HG03095 (cell line): ENCODE data around the gene ATP9B.

Experiments
- ATAC-seq: cut with Tn5 transposase; IDR thresholded peaks from one replicate; pipeline ENCODE4 v1.9.1; 2021; ENCODE audit warnings: moderate library complexity; ENCODE audit not compliant: unreplicated experiment

The ATP9B gene

GRCh38 chr18:79403723-79404566, 334.8 kb downstream of the ATP9B start:
- no peak for ATAC-seq

DNA sequence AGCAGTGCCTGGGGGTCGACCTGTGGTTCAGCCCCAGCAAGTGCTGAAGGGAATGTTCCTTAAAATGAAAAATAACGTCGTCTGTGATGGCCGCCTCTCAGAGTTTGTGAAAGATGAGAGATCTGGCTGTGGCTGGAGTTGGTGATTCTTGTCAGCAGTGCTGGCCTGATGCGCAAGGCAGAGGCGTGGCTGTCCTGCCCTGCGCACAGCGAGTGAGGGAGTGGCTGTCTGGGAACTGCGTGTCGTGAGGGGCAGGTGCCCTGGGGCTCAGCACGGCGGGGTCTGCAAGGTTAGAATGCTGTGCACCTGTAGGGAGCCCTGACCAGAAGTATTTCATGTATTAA, 335.3 kb downstream of the ATP9B start:
- ATAC-seq, result no peak

DNA sequence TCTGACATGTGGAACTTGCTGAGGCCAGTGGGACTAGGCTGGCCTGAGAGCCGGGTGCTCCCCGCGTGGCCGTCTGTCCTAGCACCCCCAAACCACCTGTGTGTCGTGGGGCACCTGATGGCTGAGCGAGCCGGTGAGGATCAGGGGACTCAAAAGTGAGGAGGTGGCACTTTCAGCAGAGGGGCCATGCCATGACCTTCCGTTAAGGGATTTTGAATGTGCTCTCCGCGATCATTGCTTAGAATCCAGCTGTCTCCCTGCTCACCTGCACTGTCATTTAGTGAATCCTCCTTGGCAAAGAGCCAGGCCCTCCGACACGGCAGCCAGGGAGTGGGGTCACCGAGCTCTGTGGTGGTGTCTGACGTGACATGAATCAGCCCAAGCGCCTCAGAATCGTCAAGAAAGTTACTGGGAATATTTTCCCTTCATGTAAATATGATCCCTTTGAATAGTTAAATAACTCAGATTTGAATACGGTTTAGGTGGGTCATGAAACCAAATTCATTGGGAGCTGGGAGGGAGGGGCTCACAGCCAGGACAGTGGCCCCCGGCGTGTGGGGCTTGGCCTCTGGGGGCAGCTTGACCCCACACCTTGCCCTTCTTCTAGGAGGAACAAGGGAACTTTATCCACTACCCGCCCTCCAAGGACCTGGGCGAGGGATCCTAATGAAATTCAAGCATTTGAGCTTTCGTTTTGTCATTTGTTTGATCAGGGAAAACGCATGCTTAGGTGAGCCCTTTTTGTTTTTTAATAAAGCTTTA, 336.0 kb downstream of the ATP9B start:
- ATAC-seq, result no peak

DNA sequence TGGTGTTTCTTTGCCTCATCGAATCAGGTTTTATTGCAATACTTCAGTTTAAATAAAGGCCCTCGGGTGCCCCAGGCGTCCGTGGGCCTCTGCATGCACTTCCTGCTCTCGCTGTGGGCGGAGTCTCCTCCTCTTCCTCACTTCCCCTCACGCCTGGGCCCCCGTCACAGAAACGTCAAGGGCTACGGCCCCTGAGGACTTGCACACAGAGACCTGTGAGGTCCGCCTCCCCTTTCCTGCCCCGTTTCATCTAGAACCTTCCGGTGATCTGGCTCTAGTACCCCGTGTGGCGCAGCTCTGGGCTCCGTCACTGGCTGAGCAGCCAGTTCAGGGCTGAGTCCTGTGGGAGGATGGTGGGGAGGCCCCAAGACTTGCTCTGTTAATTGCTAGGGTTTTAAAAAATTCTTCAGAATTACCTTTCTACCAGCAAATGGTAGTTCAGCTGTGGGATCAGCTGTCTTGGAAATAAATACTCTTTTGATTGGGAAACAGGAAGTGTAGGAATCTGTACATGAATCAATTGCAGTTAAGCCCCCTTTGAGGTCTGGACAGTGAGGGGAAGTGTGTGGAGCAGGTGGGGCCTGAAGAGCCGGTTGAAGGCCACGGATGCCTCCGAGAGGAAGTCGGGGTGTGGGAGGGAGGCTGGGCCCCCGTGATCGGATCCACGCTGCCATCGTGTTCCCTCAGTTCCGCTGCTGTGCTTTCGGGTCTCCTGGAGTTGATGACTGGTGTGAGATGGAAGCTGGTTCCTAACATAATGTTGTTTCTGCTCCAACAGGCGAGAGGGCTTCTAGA, 336.8 kb downstream of the ATP9B start:
- ATAC-seq, result peak; percentile 74

DNA sequence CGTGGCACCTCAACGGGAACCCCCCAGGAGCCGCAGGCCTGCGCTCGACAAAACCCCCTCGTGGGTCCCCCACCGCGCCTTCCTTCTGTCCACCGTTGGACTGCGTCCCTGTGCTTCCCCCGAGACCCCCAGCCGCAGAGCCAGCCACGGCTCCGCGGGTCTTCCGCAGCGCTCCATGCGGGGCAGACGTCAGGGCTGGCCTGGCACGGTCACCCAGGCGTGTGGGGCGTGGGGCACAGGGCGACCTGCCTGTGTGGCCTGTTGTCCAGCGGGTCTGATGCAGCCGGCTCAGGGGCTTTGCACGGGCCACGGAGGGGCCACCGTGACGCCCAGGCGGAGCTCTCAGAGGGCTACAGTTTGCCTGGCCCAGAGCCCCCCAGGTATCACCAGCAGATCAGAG, 337.5 kb downstream of the ATP9B start:
- no peak for ATAC-seq

DNA sequence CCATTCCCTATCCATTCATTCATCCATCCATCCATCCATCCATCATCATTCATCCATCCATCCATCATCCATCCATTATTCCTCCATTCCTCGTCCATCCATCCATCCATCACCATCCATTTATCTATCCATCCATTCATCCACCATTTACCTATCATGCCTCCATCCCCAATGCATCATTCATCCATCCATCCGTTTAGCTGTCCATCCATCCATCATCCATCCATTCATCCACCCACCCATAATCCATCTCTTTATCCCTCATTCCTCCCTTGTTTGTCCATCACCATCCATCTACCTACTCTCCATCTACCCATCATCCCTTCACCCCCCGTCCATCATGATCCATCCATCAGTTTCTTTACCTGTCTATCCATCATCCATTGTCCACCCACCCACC, 340.1 kb downstream of the ATP9B start:
- ATAC-seq, result no peak

DNA sequence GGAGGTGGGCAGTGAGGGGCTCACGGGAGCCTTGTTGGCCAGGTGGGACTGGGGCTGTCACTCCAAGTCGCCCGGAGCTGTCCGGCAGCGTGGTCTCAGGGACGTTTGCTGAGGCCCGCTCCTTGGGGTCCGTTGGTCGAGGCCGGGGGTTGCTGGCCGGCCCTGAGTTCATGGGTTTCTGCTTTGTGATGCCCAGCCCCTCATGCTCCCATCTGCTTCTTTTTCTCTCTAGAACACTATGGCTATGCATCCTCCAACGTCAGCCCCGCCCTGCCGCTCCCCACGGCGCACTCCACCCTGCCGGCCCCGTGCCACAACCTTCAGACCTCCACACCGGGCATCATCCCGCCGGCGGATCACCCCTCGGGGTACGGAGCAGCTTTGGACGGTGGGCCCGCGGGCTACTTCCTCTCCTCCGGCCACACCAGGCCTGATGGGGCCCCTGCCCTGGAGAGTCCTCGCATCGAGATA, 341.0 kb downstream of the ATP9B start:
- ATAC-seq, result no peak

- ATAC-seq, result no peak
Measured at GRCh38 chr18:79410731-79411613, 341.8 kb downstream of the ATP9B start.

GRCh38 chr18:79411614-79412526, 342.7 kb downstream of the ATP9B start:
- no peak for ATAC-seq

- no peak for ATAC-seq
Measured at GRCh38 chr18:79413025-79413424, 343.8 kb downstream of the ATP9B start.

DNA sequence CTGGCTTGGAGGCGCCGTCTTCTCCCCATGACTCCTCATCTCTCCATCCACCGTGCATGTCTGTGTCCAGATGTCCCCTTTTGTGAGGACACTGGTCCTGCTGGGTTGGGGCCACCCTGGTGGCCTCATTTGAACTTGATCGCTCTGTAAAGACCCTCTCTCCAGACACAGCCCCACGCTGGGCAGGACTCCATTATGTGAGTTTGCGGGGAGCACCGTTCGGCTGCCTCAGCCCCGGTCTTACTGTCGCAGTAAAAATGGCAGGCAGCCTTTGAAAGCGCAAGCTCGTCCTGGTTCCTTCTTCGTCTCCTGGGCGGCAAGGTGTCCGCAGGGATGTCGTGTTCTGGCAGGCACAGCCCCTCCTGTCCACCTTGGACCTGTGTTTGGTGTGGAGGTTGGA, 344.2 kb downstream of the ATP9B start:
- ATAC-seq, result no peak

DNA sequence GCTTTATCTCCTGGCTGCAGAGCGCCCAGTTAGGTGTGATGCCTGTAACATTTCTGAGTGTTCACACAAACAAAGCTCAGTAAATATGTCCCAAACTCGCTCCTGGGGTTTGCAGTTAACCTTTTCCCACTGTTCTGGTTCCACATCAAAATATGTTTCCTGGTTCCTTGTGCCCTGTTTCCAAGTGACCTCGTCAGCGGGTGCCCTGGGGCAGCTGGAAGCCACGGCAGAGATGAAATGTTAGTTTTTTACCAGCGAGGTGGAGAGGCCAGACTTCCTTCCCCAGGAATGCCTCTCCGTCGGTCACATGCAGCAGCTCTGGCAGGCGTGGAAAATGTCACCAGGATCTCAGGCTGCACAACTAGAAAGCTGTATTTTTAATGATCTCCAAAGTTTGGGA, 344.7 kb downstream of the ATP9B start:
- no peak for ATAC-seq

DNA sequence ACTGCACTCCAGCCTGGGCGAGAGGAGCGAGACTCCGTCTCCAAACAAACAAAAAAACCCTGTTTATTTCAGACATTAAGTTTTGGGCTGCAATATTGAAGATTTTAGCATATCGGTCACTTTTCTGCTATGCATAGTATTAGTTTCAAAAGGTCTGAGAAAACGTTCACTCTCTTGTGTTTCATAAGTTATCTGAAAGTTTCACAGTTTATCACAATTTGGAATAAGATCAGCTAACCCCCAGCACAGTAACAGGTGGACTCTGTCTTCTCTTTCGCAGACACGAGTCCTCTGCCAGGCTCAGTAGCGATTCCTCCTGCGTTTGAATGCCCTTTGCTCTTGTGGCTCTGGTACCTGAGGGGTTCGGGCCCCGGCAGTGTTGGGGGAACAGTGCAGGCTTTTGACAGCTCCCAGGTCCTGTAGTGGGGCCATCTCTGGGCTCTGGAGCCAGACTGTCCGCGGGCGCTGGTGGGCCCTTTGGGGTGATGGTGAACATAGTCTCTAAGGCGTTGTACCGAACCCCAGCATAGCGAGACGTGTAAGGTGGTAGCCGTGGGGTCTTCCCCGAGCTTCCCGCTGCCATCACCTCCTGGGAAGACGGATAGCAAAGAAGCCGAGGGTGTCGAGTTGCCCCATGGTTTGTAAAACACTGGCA, 347.0 kb downstream of the ATP9B start:
- no peak for ATAC-seq

GRCh38 chr18:79416677-79417052, 347.5 kb downstream of the ATP9B start:
- ATAC-seq, result no peak

DNA sequence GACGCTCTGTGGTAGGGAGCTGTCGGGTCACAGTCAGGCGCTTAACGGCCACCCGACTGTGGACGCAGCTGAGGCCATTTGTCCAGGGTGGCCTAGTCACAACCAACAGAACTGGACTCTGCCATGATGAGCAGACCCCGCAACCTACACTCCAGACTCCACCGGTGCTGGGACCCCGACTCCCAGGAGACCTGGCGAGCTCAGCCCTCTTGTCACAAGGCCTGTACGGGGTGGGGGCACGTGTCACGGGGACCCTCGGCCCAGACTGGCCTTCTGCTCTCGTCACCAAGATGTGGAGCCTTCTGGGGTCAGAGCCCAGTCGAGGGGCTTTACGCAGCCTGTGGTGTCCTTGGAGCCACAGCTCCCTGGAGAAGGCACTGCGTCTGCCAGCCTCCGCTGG, 349.0 kb downstream of the ATP9B start:
- ATAC-seq, result no peak

DNA sequence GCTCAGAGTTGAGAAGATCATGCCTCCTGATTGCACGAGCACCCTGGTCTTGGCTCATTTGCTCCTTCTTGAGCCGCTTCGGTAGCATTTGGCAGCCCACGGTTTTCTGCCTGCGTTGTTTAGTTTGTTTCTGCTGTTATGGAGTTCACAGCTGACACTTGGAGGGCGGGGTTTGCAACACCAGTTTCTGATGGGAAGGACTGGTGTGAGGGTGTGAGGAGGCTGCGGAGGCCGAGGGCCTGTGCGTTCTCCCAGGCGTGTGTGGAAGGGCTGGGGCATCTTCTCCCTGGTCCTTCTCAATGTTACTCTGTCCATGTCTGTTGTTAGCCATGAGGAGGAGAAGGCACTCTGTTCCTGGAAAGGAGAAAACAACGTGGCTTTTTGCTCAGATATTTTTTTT, 349.4 kb downstream of the ATP9B start:
- ATAC-seq, result no peak

- no peak for ATAC-seq
Measured at GRCh38 chr18:79420033-79420745, 351.0 kb downstream of the ATP9B start.

DNA sequence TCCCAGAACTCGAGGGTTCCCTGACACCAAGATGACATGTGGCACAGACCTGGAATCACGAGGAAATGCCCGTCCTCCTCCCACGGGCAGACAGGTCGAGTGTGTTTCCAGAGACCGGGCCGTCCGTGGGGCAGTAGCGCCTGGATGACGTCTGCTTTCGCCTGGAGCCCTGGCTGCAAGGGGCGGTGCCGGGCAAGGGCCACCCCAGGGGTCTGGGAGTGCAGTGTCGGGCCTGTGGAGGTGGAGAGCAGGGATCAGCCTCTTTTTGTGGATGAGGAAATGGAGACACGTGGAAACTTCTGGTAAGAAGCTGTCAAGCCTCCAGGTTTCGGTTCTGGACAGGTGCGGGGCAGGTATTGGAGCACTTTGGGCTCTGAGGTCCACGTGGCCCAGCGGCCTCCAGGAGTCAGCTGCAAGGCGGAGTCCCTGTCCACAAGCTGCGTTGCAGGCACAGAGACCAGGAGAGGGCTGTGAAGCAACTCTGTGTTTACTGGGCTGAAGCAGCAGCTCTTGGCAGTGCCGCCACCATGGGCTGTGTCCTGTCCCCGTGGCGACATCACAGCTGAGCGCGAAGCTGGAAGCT, 352.2 kb downstream of the ATP9B start:
- ATAC-seq, result no peak
